Activated CD4-positive, alpha-beta T cell treated with anti-CD3 and anti-CD28 coated beads, Interleukin-2, amount 50 U/mL, for 4 hours (primary cell): Measurements from ENCODE around the gene MINAR2.

Experiments used
- DNase-seq, 2 experiments: peaks; one replicate each; pipeline ENCODE4 v3.0.0-alpha.2; 2020

MINAR2 gene

GRCh38 chr5:129747572-129748407 is at the start of gene MINAR2:
Gene MINAR2, plus strand, starts transcription at chr5:129748094. Its CDS starts 97 bp downstream, at chr5:129748191.
- no peak for DNase-seq

- DNase-seq = no peak
Measured at GRCh38 chr5:129698661-129699060, 49.2 kb upstream of the MINAR2 start.

- DNase-seq = no peak
Measured at GRCh38 chr5:129716235-129716634, 31.7 kb upstream of the MINAR2 start.

DNA sequence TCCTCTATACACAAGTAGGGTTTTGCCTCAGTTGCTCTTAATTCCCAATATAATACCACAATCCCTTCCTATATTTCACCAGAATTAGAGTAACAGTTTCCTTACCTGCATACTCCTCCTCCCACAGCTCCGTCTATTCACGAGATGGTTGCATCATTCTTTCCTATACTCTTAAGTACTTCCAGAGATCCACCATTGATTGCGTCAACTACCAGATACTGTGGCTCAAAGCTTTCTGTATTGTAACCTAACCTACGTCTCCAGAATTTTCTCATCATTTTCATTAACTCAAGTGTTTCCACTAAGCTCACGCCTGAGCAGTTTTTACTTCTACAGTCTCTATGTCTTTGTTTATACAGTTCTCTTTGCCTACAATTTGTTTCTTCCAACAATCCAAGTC is 31.2 kb upstream of the MINAR2 start:
- no peak for DNase-seq

DNA sequence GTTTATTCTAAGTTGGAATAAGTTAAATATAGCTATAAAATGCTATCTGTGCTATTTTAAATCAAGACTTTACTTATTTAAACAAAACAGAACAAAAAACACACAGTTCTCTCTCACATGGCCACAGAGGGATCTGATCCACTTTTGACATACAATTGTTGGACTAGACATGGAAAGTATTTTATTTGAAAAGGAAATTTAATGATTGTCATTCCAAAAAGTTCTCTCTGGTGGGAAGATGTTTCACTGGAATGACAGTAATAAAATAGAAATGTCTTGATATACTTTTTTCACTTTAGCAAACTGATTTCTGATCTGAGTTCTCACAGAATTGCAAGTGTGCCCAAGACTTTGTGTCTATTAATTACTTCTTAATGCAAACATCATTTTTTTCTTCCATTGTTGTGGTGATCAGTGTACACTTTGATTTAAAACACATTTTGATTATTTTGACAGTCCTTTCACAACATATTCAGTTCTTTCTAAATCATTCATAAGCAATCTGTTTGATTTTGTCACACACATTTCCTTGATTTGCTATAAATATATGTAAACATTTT is 30.1 kb upstream of the MINAR2 start:
- DNase-seq = no peak

- DNase-seq = no peak
Measured at GRCh38 chr5:129718471-129719090, 29.3 kb upstream of the MINAR2 start.

DNA sequence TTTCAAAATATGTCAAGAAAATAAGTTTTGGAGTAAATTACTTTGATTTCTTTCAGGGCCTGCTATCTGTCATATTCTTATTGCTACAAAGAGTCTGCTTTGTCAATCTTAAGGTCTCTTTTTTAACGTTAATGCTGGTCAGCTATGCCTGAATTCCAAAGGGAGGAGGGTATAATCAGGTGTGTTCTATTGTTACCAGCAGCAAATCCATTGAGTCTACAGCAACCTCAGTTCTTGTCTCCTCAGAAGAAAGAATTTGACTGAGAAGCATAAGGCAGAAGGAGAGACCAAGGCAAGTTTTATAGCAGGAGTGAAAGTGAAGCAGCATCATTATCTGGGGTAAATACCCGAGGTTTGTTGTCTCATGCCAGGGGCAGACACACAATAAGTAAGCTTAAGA is 23.7 kb upstream of the MINAR2 start:
- no peak for DNase-seq

- DNase-seq = no peak
Measured at GRCh38 chr5:129724647-129725046, 23.2 kb upstream of the MINAR2 start.

DNA sequence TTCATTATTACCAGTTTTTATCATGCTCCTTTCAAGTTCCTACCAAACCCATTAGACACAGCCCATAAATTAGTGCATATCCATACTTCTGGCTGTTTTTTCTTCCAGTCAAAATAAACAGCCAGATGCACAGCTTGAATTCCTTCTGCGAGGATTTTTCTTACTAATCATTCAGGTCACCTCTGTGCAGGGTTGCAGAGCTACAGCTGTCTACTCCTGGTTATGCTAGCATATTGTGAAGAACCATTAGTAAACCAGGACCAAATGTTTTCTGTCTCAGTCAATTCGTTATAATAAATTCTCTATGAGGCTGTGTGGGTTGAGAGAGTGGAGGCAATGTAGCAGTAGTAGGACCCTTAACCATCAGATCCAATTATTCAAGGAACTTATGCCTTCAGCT is 8.1 kb upstream of the MINAR2 start:
- DNase-seq = no peak

GRCh38 chr5:129743541-129744187 is 4.2 kb upstream of the MINAR2 start:
- no peak for DNase-seq

GRCh38 chr5:129745997-129746396 is 1.9 kb upstream of the MINAR2 start:
- DNase-seq = no peak

DNA sequence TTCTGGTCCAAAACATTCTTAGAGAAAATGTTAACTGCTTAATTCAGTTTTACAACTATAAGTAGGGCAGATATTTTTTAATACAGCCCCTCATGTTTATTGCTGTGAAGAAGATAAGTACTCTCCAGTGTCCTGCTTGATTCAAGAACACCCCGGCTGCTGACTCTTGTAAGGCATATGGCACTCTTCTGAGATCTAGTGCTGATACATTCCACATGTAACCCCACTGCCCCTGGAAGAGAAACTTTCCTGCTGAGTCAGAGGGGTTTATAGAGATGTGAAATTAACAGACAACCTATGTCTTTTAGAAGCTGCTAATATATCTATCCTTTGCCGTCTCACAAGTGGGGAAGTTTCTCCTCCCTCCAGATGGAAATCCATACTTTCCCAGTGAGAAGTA is 1.0 kb upstream of the MINAR2 start:
- DNase-seq = no peak

GRCh38 chr5:129748913-129749880 is 1.3 kb downstream of the MINAR2 start:
- no peak for DNase-seq

DNA sequence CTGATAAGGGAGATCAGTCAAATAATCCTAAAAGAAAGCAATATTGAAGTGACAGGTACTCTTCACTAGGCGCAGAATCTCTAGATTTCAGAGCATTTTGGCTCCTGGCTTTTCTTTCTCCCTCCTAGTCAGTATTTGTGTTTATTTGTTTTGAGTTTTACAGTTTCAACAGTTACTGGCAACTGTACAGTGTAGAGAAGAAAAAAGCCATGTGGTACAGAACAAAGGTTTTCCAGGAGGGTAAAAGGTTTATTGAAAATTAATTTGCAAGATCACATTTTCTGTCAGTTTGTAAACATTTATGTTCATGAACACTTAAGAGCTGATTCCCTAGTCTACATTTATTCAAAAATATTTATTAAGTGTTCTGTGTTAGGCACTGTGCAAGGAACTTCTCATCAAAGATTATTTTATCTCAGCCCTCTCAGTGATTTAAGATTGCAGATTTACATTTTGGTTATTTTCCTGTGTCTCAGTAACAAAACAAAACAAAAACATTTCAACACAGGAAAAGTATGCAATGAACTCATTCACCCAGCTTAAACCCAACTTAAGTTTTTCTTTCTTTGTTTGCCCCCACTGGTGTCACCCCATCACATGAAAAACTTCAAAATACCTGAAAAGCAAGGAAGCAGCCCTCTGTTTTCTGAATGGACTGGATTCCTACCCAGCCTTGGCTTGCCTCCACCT is 12.9 kb downstream of the MINAR2 start:
- no peak for DNase-seq

GRCh38 chr5:129763651-129764050 is 15.8 kb downstream of the MINAR2 start:
- no peak for DNase-seq

DNA sequence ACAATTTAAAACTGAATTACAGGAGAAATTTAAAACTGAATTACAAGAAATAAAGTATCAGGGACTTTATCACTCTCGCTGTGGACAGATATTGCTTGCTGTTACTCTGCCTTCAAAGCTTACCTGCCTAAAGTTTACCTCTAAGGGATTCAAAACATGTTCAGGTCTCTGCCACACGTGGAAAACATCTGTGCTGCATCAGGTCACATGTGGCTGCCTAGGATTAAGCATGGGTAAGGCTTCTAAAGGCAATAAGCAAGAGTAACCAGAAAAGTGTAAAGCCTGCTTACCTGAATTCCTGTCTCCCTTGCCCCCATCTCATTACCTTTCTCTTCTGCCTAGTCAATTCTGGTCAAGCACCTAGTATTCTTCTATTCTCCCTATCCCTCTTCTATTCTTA is 18.9 kb downstream of the MINAR2 start:
- no peak for DNase-seq

DNA sequence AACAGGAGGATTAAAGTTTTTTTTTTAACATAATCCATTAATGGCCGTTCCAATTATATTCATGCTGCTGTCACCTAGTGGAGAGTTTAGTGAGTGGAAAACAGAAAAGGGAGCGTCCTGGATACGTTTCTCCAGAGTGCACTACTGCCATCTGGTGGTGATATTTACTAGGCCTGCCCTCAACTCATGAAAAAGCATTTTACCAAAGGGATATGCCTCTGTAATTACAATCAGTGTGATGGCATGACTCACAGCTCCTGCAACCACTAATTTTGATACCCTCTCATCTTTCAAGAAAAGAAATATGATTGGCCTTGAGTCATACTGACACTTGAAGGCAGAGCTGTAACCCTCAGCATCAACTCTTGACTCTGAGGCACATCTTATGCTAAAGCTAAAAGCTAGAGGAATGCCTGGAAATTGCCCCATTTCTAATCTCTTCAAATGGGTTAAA is 20.1 kb downstream of the MINAR2 start:
- DNase-seq = peak; percentile 33 to 37

GRCh38 chr5:129768735-129769134 is 20.8 kb downstream of the MINAR2 start:
- no peak for DNase-seq

DNA sequence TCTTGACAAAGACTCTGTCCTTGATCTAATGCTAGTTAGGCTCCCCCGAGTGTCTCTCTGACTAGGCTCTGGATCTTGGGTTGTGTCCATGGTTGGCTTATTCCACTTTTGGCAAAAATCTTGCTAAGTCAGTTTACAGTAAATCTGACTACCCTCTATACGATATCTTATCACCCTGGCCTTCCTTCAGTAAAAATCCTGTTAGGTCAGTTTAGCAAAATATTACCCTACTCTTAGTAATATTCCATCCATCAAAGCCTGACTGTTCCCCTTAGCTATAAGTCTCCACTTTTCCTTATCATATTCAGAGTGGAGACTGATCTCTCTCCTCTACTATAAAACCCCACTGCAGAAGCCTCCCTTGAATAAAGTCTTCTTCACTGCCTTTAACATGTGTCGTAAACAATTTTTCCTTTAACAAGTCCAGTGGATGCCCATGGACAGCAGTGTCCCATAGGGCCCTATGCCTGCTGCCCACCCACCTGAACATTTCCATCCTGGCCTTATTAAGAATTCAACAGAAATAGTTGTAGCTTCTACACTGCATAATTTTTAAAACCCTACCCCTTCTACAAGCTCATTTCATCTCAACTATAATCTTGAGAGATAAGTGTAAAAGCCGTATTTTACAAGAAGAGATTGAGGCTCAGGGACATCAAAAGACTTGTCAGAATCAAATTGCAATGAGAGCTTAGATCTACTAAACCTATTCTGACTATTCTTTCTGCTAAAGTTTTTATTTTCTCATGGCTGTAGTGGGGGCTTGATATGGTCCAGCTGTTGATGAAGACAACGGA is 22.3 kb downstream of the MINAR2 start:
- DNase-seq = no peak

DNA sequence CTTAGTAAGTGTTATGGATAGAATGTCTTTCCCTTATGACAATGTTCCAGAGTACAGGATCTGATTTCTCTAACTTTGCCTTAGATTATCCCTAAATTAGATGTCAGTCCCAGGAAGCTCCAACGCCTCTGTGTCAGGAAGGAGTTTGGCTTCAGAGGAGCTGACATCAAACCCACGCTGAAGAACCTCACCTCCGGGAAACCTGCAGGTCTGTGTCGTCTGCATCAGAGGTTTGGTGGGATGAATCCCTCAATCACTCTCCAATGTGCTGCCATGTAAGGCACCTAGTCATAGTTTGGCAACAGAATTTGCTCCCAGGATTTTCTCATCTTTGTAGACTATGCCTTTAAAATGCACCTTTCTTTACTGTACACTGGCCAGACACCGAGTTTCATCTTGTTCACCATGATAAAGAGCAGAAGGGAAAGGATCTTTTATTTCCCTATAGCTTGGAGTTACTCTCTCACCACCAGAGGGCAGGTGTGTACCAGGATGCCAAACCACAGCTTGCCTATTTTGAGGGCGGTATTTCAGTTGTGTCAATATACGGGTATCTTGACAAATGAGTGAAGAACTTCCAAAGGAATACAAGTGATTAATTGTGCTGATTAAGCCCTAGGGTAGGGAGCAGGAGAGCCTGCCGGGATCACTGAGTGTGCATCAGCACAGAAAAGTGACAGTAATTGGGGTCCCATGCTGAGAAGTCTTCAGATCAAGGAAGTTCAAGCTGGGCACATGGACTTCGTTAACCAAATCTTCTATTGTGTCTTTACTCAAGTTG is 23.4 kb downstream of the MINAR2 start:
- peak; percentile 15 to 20 for DNase-seq
